Heart right ventricle (tissue), 16 donors: ENCODE measurements around the gene DLD. TPM values are rescaled to one million over a fixed set of nuclear protein-coding genes. Genes with fewer than 3 reads are reported as not detected.

Experiments
- ATAC-seq, 8 donors: fragments of 200-7000 bp; cut with Tn5 transposase; one replicate each; pipeline ENCODE4 v1.9.1; 2020; ENCODE audit warnings: mild to moderate bottlenecking in 8 of 8, moderate library complexity in 8 of 8, moderate number of reproducible peaks in 1 of 8
- DNase-seq, 2 donors: peaks; one replicate each; pipeline ENCODE4 v3.0.0-alpha.2; 2020
- H3K27ac ChIP-seq, 10 donors: fragments of 200-600 bp; sonication (generic) in 2 of 10; one replicate each; pipeline versions ENCODE4 v1.5.0 to v1.8.0; 2020 to 2022; ENCODE audit warnings: mild to moderate bottlenecking in 3 of 10
- H3K27me3 ChIP-seq, 7 donors: fragments of 200-600 bp; one replicate each; pipeline ENCODE4 v1.8.0; 2021 to 2022; ENCODE audit warnings: mild to moderate bottlenecking in 2 of 7
- H3K36me3 ChIP-seq, 9 donors: fragments of 200-600 bp; sonication (generic) in 1 of 9; one replicate each; pipeline versions ENCODE4 v1.5.0 to v1.8.0; 2020 to 2022; ENCODE audit warnings: mild to moderate bottlenecking in 2 of 9
- H3K4me1 ChIP-seq, 9 donors: fragments of 200-600 bp; sonication (generic) in 1 of 9; one replicate each; pipeline versions ENCODE4 v1.5.0 to v1.8.0; 2020 to 2022; ENCODE audit warnings: mild to moderate bottlenecking in 4 of 9
- H3K4me3 ChIP-seq, 10 donors: fragments of 200-600 bp; sonication (generic) in 2 of 10; one replicate each; pipeline versions ENCODE4 v1.5.0 to v1.8.0; 2020 to 2022; ENCODE audit warnings: mild to moderate bottlenecking in 7 of 10, moderate library complexity in 2 of 10
- H3K9me3 ChIP-seq, 11 donors: fragments of 200-600 bp in 10 of 11; sonication (generic) in 2 of 11; one replicate each; pipeline versions ENCODE4 v1.5.0 to v1.8.0; 2013 to 2022; ENCODE audit warnings: mild to moderate bottlenecking in 2 of 11, control low read depth in 1 of 11, moderate library complexity in 1 of 11
- WGBS, 2 donors: extraction: QIAGEN DNeasy Blood & Tissue Kit; methylation state at CpG; one replicate each; pipeline ENCODE4 v1.1.7; 2013; ENCODE audit warnings: inconsistent platforms in 1 of 2; 5-methylcytosine and 5-hydroxymethylcytosine counted together
- intact Hi-C, 10 donors: fragments of 100-400 bp; cut with DNase I; formaldehyde crosslinking; loops; one replicate each; pipeline versions ENCODE4 v1.11.1 to v1.14.2; 2022
- polyA plus RNA-seq, 2 donors: library from polyadenylated mRNA; stranded (reverse); fragments of 200-250 nt; gene quantifications; one replicate each; pipeline ENCODE4 v1.2.3, GENCODE V29; 2013
- total RNA-seq, 10 donors: library from RNA; stranded (reverse); fragmentation: NEBNext Ultra II Directional in 3 of 10; extraction: Animal tissue kit (Norgen Biotek cat#: 25700) in 3 of 10; gene quantifications; one replicate each; pipeline versions ENCODE4 v1.2.1 to v1.2.4, GENCODE V29; 2021 to 2023
- TF ChIP-seq, protein P1 (sequence below), 9 donors: fragments of 200-600 bp; sonication (generic) in 2 of 9; IDR thresholded peaks; one replicate each; pipeline versions ENCODE4 v1.5.0 to v1.8.0; 2021 to 2022; ENCODE audit warnings: antibody characterized with exemption in 9 of 9, mild to moderate bottlenecking in 5 of 9, moderate library complexity in 1 of 9
- donor health status: Arrhythmogenic right ventricular cardiomyopathy.
- donor health status: ischemic (EF 13 %, LVEDD 7.1; RV severe dilation, severe dysfunction).
- donor health status: healthy with polysubstance abuse.
- donor health status: DM: no; HTN: yes; CAD: no.
- donor health status: DM: no; HTN: no; CAD: no.
- donor health status: ischemic (EF 25% LVEDD 6.9; RV normal size, moderate dysfunction).
- donor health status: ischemic (EF 25% LVEDD 5.7; RV mildly dilated, moderate dysfunction).
- donor health status: healthy.
- donor health status: DM: yes; HTN: yes; CAD: no.
- donor health status: Ischemic cardiomyopathy.
- donor health status: ischemic (EF 35%, LVEDD 5.7; RV mildly dilated, moderate dysfunction).
- donor health status: nonischemic (EF 11% LVEDD 7.7; RV severe dilation, severe dysfunction).
- donor health status: DM: yes; HTN: yes; CAD: no.
- donor health status: PGD.
- donor health status: ischemic (EF 29% LVEDD 5.4; RV normal size, mild dysfunction).
- donor health status: nonischemic (EF 23%, LVEDD 6.1; RV moderate dilation, normal function).

The DLD gene
- total and polyA plus RNA-seq, 12 donors = 41.6 to 402 (median 341) TPM

DNA sequence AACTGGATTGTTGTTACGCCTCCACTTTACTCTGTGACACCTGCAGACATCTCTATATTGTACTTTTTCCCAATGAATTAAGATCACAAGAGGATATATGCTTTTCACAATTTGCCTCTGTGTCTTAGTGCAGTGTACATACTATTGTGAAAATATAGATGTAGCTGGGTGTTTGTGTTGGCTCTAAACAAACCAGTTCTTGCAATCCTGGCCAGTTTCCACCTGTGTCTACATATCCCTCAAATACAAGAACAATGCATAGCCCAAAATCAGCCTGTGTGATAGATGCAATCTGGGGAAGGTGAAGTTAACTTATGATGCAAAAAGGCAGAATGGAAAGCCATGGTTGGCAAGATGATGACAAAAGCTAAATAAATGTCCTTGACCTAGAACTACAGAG lies 36.5 kb upstream of the DLD start:
- 97% methylated on average over 1 of the region's 1 CpG for WGBS, 2 donors
- TF ChIP-seq, protein P1, sequence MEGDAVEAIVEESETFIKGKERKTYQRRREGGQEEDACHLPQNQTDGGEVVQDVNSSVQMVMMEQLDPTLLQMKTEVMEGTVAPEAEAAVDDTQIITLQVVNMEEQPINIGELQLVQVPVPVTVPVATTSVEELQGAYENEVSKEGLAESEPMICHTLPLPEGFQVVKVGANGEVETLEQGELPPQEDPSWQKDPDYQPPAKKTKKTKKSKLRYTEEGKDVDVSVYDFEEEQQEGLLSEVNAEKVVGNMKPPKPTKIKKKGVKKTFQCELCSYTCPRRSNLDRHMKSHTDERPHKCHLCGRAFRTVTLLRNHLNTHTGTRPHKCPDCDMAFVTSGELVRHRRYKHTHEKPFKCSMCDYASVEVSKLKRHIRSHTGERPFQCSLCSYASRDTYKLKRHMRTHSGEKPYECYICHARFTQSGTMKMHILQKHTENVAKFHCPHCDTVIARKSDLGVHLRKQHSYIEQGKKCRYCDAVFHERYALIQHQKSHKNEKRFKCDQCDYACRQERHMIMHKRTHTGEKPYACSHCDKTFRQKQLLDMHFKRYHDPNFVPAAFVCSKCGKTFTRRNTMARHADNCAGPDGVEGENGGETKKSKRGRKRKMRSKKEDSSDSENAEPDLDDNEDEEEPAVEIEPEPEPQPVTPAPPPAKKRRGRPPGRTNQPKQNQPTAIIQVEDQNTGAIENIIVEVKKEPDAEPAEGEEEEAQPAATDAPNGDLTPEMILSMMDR (IDR thresholded peaks at IDR 0.05) = no peak
- Histone ChIP-seq H3K9me3 (no peaks in the 10 kb centered on the region), H3K27ac (no peak overlapping the region), H3K36me3 (no peaks in the 10 kb centered on the region), H3K4me3 (no peak overlapping the region), H3K27me3 (no peaks in the 10 kb centered on the region), H3K4me1 (peaks cover 0 to 9% (median 0%) of the 10 kb centered on the region in 9 donors)
- intact Hi-C loops = loop anchor here in 1 of 10 donors (5.0 kb wide), 1 partner anchor 1092 kb away; no protein-coding TSS in a partner anchor
- DNase-seq = no peak
- ATAC-seq = no peak

DNA sequence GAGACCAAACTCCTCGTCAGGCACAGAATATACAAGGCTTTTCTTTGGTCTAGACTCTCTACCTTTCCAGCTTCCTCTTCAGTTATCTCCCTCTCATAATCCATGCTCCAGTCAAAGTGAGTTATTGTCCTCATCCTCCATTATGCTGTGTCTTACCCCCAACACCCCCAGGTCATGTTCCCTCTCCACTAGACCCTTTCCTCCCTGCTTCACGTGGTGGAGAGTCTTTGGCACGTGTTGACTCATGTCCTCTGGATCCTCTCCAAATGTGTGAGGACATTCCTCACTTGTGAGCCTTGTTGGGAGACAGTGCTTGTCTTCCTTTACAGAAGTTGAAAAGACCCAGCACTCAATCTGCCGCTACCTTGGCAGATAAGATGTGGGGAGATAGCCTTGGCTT lies 36.0 kb upstream of the DLD start:
- WGBS, 2 donors = 34 to 38% methylated on average over 4 of the region's 4 CpGs
- Histone ChIP-seq H3K4me1 (peaks cover 0 to 9% (median 0%) of the 10 kb centered on the region in 9 donors), H3K27ac (no peak overlapping the region), H3K36me3 (no peaks in the 10 kb centered on the region), H3K9me3 (no peaks in the 10 kb centered on the region), H3K4me3 (no peak overlapping the region), H3K27me3 (no peaks in the 10 kb centered on the region)
- intact Hi-C loops = loop anchor here in 1 of 10 donors (5.0 kb wide), 1 partner anchor 1093 kb away; no protein-coding TSS in a partner anchor
- DNase-seq (no peak), ATAC-seq (no peak)
- TF ChIP-seq, protein P1 (IDR thresholded peaks at IDR 0.05) = no peak

DNA sequence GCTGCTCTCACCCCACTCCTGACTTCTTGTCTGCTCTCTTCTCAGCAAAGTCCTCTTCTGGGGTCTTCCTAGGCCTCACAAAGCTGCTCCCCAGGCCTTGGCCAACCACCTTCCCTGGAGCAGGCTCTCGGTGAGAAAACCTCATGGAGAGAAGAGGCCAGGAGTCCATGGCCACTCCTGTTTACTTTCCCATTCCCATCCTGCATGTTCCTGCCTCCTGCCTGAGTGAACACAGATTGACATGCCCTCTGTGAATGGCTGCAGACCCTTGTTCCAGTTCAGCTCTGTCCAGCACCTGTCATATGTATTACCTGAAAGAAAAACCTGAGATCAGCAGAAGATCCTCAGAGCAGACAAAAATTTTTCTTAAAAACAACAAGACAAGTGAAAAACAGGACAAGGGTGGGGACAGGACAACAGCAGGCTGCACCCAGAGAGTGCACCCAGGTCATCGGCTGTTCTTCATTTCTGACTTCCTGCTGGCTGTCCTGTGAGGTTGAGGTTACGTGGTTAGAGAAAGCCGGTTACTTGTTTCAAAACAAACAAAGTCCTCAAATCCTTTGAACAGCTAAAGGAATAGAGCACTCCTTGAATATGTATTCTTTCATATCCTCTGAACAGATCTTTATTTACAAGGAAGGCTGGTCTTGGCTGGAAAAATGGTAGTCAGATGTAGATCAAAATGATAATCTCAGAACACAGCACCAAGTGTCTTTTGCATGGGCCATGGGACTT lies 34.0 kb upstream of the DLD start:
- Histone ChIP-seq H3K9me3 (no peaks in the 10 kb centered on the region), H3K4me3 (no peak overlapping the region), H3K27me3 (no peaks in the 10 kb centered on the region), H3K36me3 (no peaks in the 10 kb centered on the region), H3K4me1 (peaks cover 0 to 9% (median 0%) of the 10 kb centered on the region in 9 donors), H3K27ac (peak overlapping the region in 1 of 10 donors; percentile 49)
- DNase-seq (no peak), ATAC-seq (no peak)
- WGBS, 2 donors = 67 to 83% methylated on average over 4 of the region's 4 CpGs
- TF ChIP-seq, protein P1 (IDR thresholded peaks at IDR 0.05) = no peak
- intact Hi-C loops = no loop called here

DNA sequence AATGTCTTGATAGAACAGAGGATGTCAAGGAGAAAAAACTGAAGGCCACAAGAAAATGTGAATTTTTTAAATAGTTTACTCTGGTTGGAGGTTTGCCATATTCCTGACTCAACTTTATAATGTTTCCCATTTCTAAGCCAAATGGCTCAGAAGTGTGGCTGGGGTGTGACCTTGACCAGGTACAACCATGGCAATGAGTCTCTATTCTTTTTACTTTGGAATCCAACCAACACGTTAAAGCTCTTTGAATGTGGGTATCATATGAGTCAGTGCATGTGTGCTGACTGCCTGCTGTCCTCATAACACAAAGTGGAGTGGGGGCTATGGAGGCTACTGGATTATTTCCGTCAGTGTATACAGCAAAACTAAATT lies 33.5 kb upstream of the DLD start:
- Histone ChIP-seq H3K9me3 (no peaks in the 10 kb centered on the region), H3K36me3 (no peaks in the 10 kb centered on the region), H3K4me1 (peaks cover 0 to 9% (median 0%) of the 10 kb centered on the region in 9 donors), H3K27ac (peak overlapping the region in 1 of 10 donors; percentile 27), H3K27me3 (no peaks in the 10 kb centered on the region), H3K4me3 (no peak overlapping the region)
- no peak for DNase-seq
- intact Hi-C loops = no loop called here
- TF ChIP-seq, protein P1 (IDR thresholded peaks at IDR 0.05) = no peak
- WGBS, 2 donors = 68 to 82% methylated on average over 2 of the region's 2 CpGs
- ATAC-seq = no peak
